ENCODE results near the gene CBLL1. TPM values are rescaled to one million over a fixed set of nuclear protein-coding genes. Genes with fewer than 3 reads are reported as not detected.

Gene CBLL1
- total RNA-seq, 2 donors from 2014 or later = 15.0 to 16.2 TPM

GRCh38 chr7:107718456-107719193 lies 25.3 kb upstream of the CBLL1 start:
- intact Hi-C loops (cut with DNase I) = no loop called here
- no peak for TF ChIP-seq POLR2A (IDR thresholded peaks at IDR 0.05)
- no peak for TF ChIP-seq CTCF (IDR thresholded peaks at IDR 0.05)
- Histone ChIP-seq H3K27me3 (no peaks in the 10 kb centered on the region), H3K9me3 (no peaks in the 10 kb centered on the region), H3K4me3 (no peak overlapping the region), H3K27ac (no peak overlapping the region), H3K4me1 (no peaks in the 10 kb centered on the region), H3K36me3 (replicated peaks in 1 of 2; ENCODE audit: insufficient read depth in 1 of 2, low read depth in 2 of 2) (no peaks in the 10 kb centered on the region)
- WGBS, 2 donors = 76 to 79% methylated on average over 4 of the region's 4 CpGs
- no peak for DNase-seq
- ATAC-seq = no peak

DNA sequence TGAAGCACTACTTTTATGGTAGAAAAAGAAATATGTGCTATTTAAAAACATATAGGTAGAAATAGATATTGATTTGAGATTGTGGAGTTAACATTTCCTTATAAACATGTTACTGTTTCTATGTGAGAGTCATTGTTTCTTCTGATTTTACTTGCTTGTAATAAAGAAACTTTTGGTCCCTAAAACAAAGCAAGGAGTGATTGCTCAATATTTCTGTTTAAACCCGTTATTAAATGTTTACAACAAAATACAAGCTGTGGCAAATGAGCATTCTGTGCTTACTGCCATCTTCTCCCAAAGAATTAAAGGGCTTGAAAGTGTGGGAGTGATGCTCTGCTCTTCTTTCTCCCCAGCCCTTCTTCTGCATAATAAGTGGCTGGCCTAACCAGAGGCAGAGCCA lies 22.7 kb upstream of the CBLL1 start:
- Histone ChIP-seq H3K9me3 (no peaks in the 10 kb centered on the region), H3K4me1 (no peaks in the 10 kb centered on the region), H3K27ac (no peak overlapping the region), H3K36me3 (replicated peaks in 1 of 2; ENCODE audit: insufficient read depth in 1 of 2, low read depth in 2 of 2) (no peaks in the 10 kb centered on the region), H3K4me3 (no peak overlapping the region), H3K27me3 (no peaks in the 10 kb centered on the region)
- ATAC-seq (no peak), DNase-seq (no peak)
- intact Hi-C loops (cut with DNase I) = loop anchor here (10.0 kb wide), 1 partner anchor 256 kb away; no protein-coding TSS in a partner anchor
- WGBS, 2 donors = 19 to 51% methylated on average over 1 of the region's 1 CpG
- no peak for TF ChIP-seq POLR2A (IDR thresholded peaks at IDR 0.05)
- TF ChIP-seq CTCF (IDR thresholded peaks at IDR 0.05) = no peak

DNA sequence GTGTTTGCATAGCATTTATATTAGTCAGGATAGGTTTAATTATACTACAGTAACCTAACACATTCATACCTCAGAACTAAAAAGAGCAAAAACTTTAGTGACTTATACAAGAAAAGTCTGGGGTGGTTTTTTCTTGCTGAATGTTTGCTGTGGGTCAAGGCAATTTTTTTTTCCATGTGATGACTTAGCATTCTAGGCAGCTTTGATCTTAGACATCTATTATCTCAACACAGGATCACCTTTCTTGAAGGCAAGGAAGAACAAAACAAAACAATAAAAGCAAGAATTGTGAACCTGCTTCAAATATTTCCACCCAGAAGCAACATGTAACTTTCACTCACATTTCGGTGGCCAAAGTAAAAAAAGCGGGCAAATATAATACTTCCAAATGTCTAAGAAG lies 20.7 kb upstream of the CBLL1 start:
- DNase-seq (no peak), ATAC-seq (no peak)
- H3K36me3 ChIP-seq (replicated peaks in 1 of 2; ENCODE audit: insufficient read depth in 1 of 2, low read depth in 2 of 2) = no peaks in the 10 kb centered on the region
- H3K4me1 ChIP-seq = no peaks in the 10 kb centered on the region
- intact Hi-C loops (cut with DNase I) = loop anchor here (10.0 kb wide), 1 partner anchor 258 kb away; no protein-coding TSS in a partner anchor
- no peak overlapping the region for H3K4me3 ChIP-seq
- WGBS, 2 donors = 84 to 92% methylated on average over 2 of the region's 2 CpGs
- no peak overlapping the region for H3K27ac ChIP-seq
- H3K27me3 ChIP-seq = no peaks in the 10 kb centered on the region
- H3K9me3 ChIP-seq = no peaks in the 10 kb centered on the region
- TF ChIP-seq CTCF (IDR thresholded peaks at IDR 0.05) = no peak
- no peak for TF ChIP-seq POLR2A (IDR thresholded peaks at IDR 0.05)

GRCh38 chr7:107725138-107725740 lies 18.7 kb upstream of the CBLL1 start:
- Histone ChIP-seq H3K9me3 (no peaks in the 10 kb centered on the region), H3K4me3 (no peak overlapping the region), H3K27me3 (no peaks in the 10 kb centered on the region), H3K36me3 (replicated peaks in 1 of 2; ENCODE audit: insufficient read depth in 1 of 2, low read depth in 2 of 2) (no peaks in the 10 kb centered on the region), H3K4me1 (no peaks in the 10 kb centered on the region), H3K27ac (no peak overlapping the region)
- intact Hi-C loops (cut with DNase I) = loop anchor here (10.0 kb wide), 1 partner anchor 260 kb away; no protein-coding TSS in a partner anchor
- DNase-seq (peak; percentile 50 to 68 (median 59)), ATAC-seq (no peak)
- TF ChIP-seq POLR2A (IDR thresholded peaks at IDR 0.05) (no peak), CTCF (IDR thresholded peaks at IDR 0.05) (peak; percentile 31 to 81 (median 73))
- WGBS, 2 donors = 15 to 16% methylated on average over 4 of the region's 4 CpGs

Data from body of pancreas (tissue), 4 donors.